Measurements from ENCODE around the gene DNAL1.

The DNAL1 gene

GRCh38 chr14:73724696-73725095 is 79.9 kb downstream of the DNAL1 start:
- no peak for DNase-seq (ENCODE audit: low read depth)

- DNase-seq (ENCODE audit: low read depth), result peak; percentile 25
Measured at GRCh38 chr14:73725116-73726024, 80.6 kb downstream of the DNAL1 start.

GRCh38 chr14:73726025-73726961 is 81.5 kb downstream of the DNAL1 start:
- DNase-seq (ENCODE audit: low read depth), result no peak

GRCh38 chr14:73727166-73727565 is 82.4 kb downstream of the DNAL1 start:
- no peak for DNase-seq (ENCODE audit: low read depth)

- peak; percentile 76 for DNase-seq (ENCODE audit: low read depth)
Measured at GRCh38 chr14:73728717-73729330, 84.0 kb downstream of the DNAL1 start.

GRCh38 chr14:73729556-73730265 is 84.9 kb downstream of the DNAL1 start:
- DNase-seq (ENCODE audit: low read depth), result no peak

- DNase-seq (ENCODE audit: low read depth), result no peak
Measured at GRCh38 chr14:73731111-73731510, 86.3 kb downstream of the DNAL1 start.

GRCh38 chr14:73732006-73732405 is 87.2 kb downstream of the DNAL1 start:
- no peak for DNase-seq (ENCODE audit: low read depth)

- DNase-seq (ENCODE audit: low read depth), result no peak
Measured at GRCh38 chr14:73736842-73737241, 92.1 kb downstream of the DNAL1 start.

- no peak for DNase-seq (ENCODE audit: low read depth)
Measured at GRCh38 chr14:73738518-73739173, 93.9 kb downstream of the DNAL1 start.

- no peak for DNase-seq (ENCODE audit: low read depth)
Measured at GRCh38 chr14:73739174-73739898, 94.5 kb downstream of the DNAL1 start.

GRCh38 chr14:73739899-73740617 is 95.3 kb downstream of the DNAL1 start:
- no peak for DNase-seq (ENCODE audit: low read depth)

- no peak for DNase-seq (ENCODE audit: low read depth)
Measured at GRCh38 chr14:73740618-73741326, 96.0 kb downstream of the DNAL1 start.

- DNase-seq (ENCODE audit: low read depth), result peak; percentile 66
Measured at GRCh38 chr14:73741386-73741875, 96.6 kb downstream of the DNAL1 start.

- DNase-seq (ENCODE audit: low read depth), result no peak
Measured at GRCh38 chr14:73741876-73742519, 97.2 kb downstream of the DNAL1 start.

GRCh38 chr14:73742520-73743238 is 97.9 kb downstream of the DNAL1 start:
- DNase-seq (ENCODE audit: low read depth), result no peak

- DNase-seq (ENCODE audit: low read depth), result peak; percentile 54
Measured at GRCh38 chr14:73743431-73743931, 98.7 kb downstream of the DNAL1 start.

Measured in activated T-cell treated with anti-CD3 and anti-CD28 coated beads for 48 hours (primary cell).